Measurements from ENCODE around the gene GLIPR2. TPM values are rescaled to one million over a fixed set of nuclear protein-coding genes. Genes with fewer than 3 reads are reported as not detected.
A peak's percentile ranks its signal among the peaks of the same experiment; 100 is the strongest.

Gene GLIPR2
- polyA plus RNA-seq, 1 of the 3 experiments (the other 2 are of a cell fraction): 38.3 TPM

- no peaks in the 10 kb centered on the region for H4K20me1 ChIP-seq (ENCODE audit: insufficient read depth)
- no peaks in the 10 kb centered on the region for H3K9me2 ChIP-seq
- peak overlapping the region; percentile 48 to 66 for H3K4me3 ChIP-seq (ENCODE audit: low read depth in 2 of 2, low read length in 1 of 2)
- no peaks in the 10 kb centered on the region for H3K9me3 ChIP-seq
- H3K4me1 ChIP-seq (ENCODE audit: control insufficient read depth in 1 of 2, insufficient read depth in 2 of 2, low read depth in 1 of 2, low read length in 1 of 2): peaks cover 26 to 37% of the 10 kb centered on the region in 2 experiments; a peak in 3 of 4 replicates
- no peaks in the 10 kb centered on the region for H3K79me2 ChIP-seq (ENCODE audit: insufficient read depth)
- peak; percentile 96 for DNase-seq
- peak overlapping the region in 1 of 2 experiments; percentile 62; a peak in 1 of 4 replicates for H3K27ac ChIP-seq (ENCODE audit: low read depth in 2 of 2, low read length in 1 of 2)
- ChIA-PET POLR2A (interaction anchor here (0.7 to 5.7 kb wide), 2 partner anchors 11 to 18 kb away, joined by 3 to 38 read pairs; no protein-coding TSS in a partner anchor), CTCF (interaction anchor here (0.6 to 8.8 kb wide), 47 partner anchors 8 to 1138 kb away, joined by 3 to 167 read pairs (median 5); partner anchors contain the start of genes CLTA, GLIPR2, GNE and RECK)
- H3K36me3 ChIP-seq (replicated peaks in 1 of 2; ENCODE audit: control insufficient read depth in 1 of 2, insufficient read depth in 2 of 2, low read length in 1 of 2): no peaks in the 10 kb centered on the region
- H3F3A ChIP-seq (replicated peaks; ENCODE audit: insufficient read depth): peaks cover 32% of the 10 kb centered on the region
- peak overlapping the region; percentile 66 for H3K9ac ChIP-seq
- H3K4me2 ChIP-seq: peak overlapping the region; percentile 88
- H3K27me3 ChIP-seq (ENCODE audit: insufficient read depth): no peaks in the 10 kb centered on the region
- H2AFZ ChIP-seq (ENCODE audit: low read depth): peak overlapping the region; percentile 90
- under 1% methylated on average over 24 of the region's 58 CpGs for WGBS (ENCODE audit: low lambda C conversion rate)
- TF ChIP-seq RXRA (IDR thresholded peaks at IDR 0.05; ENCODE audit: borderline replicate concordance, low read depth) (peak; percentile 44; the same call in 1 of the 2 replicates), SMC3 (IDR thresholded peaks at IDR 0.05; ENCODE audit: low read depth, low read length) (peak; percentile 95), GATA2 (CRISPR knock-in tag; IDR thresholded peaks at IDR 0.05) (no peak), RFX5 (IDR thresholded peaks at IDR 0.05; ENCODE audit: low read length) (no peak), TAF1 (IDR thresholded peaks at IDR 0.05; ENCODE audit: borderline replicate concordance, low read depth, low read length) (no peak), ZBTB33 (IDR thresholded peaks at IDR 0.05; ENCODE audit: borderline replicate concordance, low read depth) (no peak), USF1 (IDR thresholded peaks at IDR 0.05; ENCODE audit: borderline replicate concordance, low read depth) (no peak), USF2 (IDR thresholded peaks at IDR 0.05; ENCODE audit: borderline replicate concordance, low read depth, low read length) (no peak), CHD2 (IDR thresholded peaks at IDR 0.05; ENCODE audit: low read length, partially characterized antibody) (no peak), NFIC (IDR thresholded peaks at IDR 0.05; ENCODE audit: borderline replicate concordance) (no peak; the same call in 1 of the 2 replicates), EZH2phosphoT487 (IDR thresholded peaks at IDR 0.05; ENCODE audit: borderline replicate concordance, low read depth) (no peak), RAD21 (IDR thresholded peaks at IDR 0.05; ENCODE audit: low read length) (peak; percentile 88), TCF12 (IDR thresholded peaks at IDR 0.05) (no peak; the same call in 1 of the 2 replicates), FOSL2 (IDR thresholded peaks at IDR 0.05; ENCODE audit: borderline replicate concordance, low read depth) (no peak), PBX3 (IDR thresholded peaks at IDR 0.05) (no peak), YY1 (IDR thresholded peaks at IDR 0.05; ENCODE audit: low read depth) (no peak), ELF1 (IDR thresholded peaks at IDR 0.05) (no peak), FOXM1 (IDR thresholded peaks at IDR 0.05; ENCODE audit: low read depth) (no peak), NRF1 (IDR thresholded peaks at IDR 0.05; ENCODE audit: low read depth, low read length) (peak; percentile 35), RCOR1 (IDR thresholded peaks at IDR 0.05; ENCODE audit: low read length) (no peak), EP300 (IDR thresholded peaks at IDR 0.05; ENCODE audit: borderline replicate concordance in 1 of 2, low read depth in 1 of 2, low read length in 1 of 2) (no peak), POLR2AphosphoS5 (IDR thresholded peaks at IDR 0.05; ENCODE audit: low read depth, low read length) (no peak), FOXJ3 (CRISPR knock-in tag; IDR thresholded peaks at IDR 0.05) (no peak)
- TF ChIP-seq, protein P1, sequence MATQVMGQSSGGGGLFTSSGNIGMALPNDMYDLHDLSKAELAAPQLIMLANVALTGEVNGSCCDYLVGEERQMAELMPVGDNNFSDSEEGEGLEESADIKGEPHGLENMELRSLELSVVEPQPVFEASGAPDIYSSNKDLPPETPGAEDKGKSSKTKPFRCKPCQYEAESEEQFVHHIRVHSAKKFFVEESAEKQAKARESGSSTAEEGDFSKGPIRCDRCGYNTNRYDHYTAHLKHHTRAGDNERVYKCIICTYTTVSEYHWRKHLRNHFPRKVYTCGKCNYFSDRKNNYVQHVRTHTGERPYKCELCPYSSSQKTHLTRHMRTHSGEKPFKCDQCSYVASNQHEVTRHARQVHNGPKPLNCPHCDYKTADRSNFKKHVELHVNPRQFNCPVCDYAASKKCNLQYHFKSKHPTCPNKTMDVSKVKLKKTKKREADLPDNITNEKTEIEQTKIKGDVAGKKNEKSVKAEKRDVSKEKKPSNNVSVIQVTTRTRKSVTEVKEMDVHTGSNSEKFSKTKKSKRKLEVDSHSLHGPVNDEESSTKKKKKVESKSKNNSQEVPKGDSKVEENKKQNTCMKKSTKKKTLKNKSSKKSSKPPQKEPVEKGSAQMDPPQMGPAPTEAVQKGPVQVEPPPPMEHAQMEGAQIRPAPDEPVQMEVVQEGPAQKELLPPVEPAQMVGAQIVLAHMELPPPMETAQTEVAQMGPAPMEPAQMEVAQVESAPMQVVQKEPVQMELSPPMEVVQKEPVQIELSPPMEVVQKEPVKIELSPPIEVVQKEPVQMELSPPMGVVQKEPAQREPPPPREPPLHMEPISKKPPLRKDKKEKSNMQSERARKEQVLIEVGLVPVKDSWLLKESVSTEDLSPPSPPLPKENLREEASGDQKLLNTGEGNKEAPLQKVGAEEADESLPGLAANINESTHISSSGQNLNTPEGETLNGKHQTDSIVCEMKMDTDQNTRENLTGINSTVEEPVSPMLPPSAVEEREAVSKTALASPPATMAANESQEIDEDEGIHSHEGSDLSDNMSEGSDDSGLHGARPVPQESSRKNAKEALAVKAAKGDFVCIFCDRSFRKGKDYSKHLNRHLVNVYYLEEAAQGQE (IDR thresholded peaks at IDR 0.05; ENCODE audit: low read depth, low read length): no peak
- TF ChIP-seq, protein P2, sequence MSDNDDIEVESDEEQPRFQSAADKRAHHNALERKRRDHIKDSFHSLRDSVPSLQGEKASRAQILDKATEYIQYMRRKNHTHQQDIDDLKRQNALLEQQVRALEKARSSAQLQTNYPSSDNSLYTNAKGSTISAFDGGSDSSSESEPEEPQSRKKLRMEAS (IDR thresholded peaks at IDR 0.05; ENCODE audit: low read depth): peak; percentile 81
Measured at GRCh38 chr9:36166168-36166927, 29.8 kb downstream of the GLIPR2 start.

All from SK-N-SH (cell line).